SK-N-DZ (cell line): ENCODE measurements around the gene KCNJ10.
"Not testable (repeated sequence)": the region's sequence is repeated elsewhere in the genome, so short reads cannot be mapped to it uniquely, and the experiment has no call there.

Source experiments
- DNase-seq: peaks from one replicate; pipeline ENCODE4 v3.0.0-alpha.2; 2015; ENCODE audit warnings: low spot score

The KCNJ10 gene

GRCh38 chr1:160061369-160062229 is 8.4 kb downstream of the KCNJ10 start:
- no peak for DNase-seq

GRCh38 chr1:160058087-160058486 is 11.9 kb downstream of the KCNJ10 start:
- DNase-seq = no peak

- DNase-seq = no peak
These were observed 13.3 kb downstream of the KCNJ10 start for GRCh38 chr1:160056648-160057169.

- DNase-seq = no peak
These were observed 16.2 kb downstream of the KCNJ10 start for GRCh38 chr1:160053548-160054365.

GRCh38 chr1:160052936-160053335 is 17.0 kb downstream of the KCNJ10 start:
- no peak for DNase-seq

- no peak for DNase-seq
These were observed 19.3 kb downstream of the KCNJ10 start for GRCh38 chr1:160050619-160051018.

- DNase-seq = not testable (repeated sequence)
These were observed 19.8 kb downstream of the KCNJ10 start for GRCh38 chr1:160050182-160050581.

- no peak for DNase-seq
These were observed 20.9 kb downstream of the KCNJ10 start for GRCh38 chr1:160049101-160049500.

GRCh38 chr1:160048335-160048734 is 21.6 kb downstream of the KCNJ10 start:
- DNase-seq = no peak

- DNase-seq = no peak
These were observed 22.6 kb downstream of the KCNJ10 start for GRCh38 chr1:160047111-160047991.

- DNase-seq = peak; percentile 22
These were observed 23.4 kb downstream of the KCNJ10 start for GRCh38 chr1:160046494-160047110.

GRCh38 chr1:160045653-160046052 is 24.3 kb downstream of the KCNJ10 start:
- no peak for DNase-seq

GRCh38 chr1:160043543-160043942 is 26.4 kb downstream of the KCNJ10 start:
- DNase-seq = no peak

- no peak for DNase-seq
These were observed 29.5 kb downstream of the KCNJ10 start for GRCh38 chr1:160040476-160040875.

GRCh38 chr1:160032165-160032820 is 37.7 kb downstream of the KCNJ10 start:
- DNase-seq = peak; percentile 4

- peak; percentile 97 for DNase-seq
These were observed 38.4 kb downstream of the KCNJ10 start, which contains the start of gene PIGM for GRCh38 chr1:160031365-160032164. Gene PIGM (minus strand): TSS chr1:160031990. CDS start chr1:160031739, 251 bp downstream.

- peak; percentile 10 for DNase-seq
These were observed 39.1 kb downstream of the KCNJ10 start for GRCh38 chr1:160030657-160031364.

- no peak for DNase-seq
These were observed 41.5 kb downstream of the KCNJ10 start for GRCh38 chr1:160028426-160028825.

GRCh38 chr1:160025314-160025713 is 44.6 kb downstream of the KCNJ10 start:
- no peak for DNase-seq
